GM15510 (cell line): ENCODE measurements around the gene CD226.
A peak's percentile ranks its signal among the peaks of the same experiment; 100 is the strongest.

ENCODE experiments used
- POLR2A ChIP-seq: IDR thresholded peaks from 3 replicates; pipeline ENCODE4 v1.6.1; 2011; ENCODE audit warnings: borderline replicate concordance; ENCODE audit not compliant: insufficient read length; ENCODE audit errors: extremely low read depth

CD226 gene

GRCh38 chr18:69968039-69968438, 20.4 kb upstream of the CD226 start:
- TF ChIP-seq POLR2A = no peak

DNA sequence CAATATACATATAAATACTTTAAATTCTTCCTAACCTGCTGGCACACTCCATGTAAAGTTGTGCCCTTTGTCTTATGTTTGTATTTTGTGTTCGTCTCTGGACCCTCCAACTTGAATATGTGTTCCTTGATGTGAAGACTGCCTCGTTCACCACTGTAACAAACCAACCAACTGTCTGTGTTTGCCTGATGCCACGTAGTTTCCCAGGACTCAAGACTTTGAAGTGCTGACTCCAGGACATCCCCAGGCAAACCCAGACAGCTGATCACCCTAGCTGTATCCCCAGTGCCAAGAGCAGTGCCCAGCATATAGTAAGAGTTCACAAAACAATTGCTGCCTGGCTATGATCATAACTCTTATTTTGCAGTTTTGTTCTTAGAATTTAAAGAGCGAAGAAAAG, 15.5 kb upstream of the CD226 start:
- TF ChIP-seq POLR2A = no peak

- no peak for TF ChIP-seq POLR2A
Measured at GRCh38 chr18:69961718-69962117, 14.0 kb upstream of the CD226 start.

DNA sequence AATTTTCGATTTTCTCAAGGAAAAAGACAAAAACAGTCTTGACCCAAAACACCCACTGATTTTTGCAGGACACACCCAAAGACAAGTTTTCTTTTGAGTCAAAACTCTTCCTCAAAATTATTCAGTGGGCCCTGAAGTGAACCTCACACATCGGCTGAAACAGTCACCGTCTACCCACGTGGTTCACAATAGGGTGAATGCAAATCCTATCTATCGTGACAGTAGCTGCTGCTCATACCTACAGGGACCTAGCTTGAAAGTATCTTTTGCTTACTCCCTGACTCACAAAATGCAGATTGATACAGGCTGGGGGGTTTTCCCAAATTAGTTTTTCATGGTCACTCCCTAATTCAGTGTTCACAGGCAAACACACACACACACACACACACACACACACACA, 10.7 kb upstream of the CD226 start:
- TF ChIP-seq POLR2A = no peak

DNA sequence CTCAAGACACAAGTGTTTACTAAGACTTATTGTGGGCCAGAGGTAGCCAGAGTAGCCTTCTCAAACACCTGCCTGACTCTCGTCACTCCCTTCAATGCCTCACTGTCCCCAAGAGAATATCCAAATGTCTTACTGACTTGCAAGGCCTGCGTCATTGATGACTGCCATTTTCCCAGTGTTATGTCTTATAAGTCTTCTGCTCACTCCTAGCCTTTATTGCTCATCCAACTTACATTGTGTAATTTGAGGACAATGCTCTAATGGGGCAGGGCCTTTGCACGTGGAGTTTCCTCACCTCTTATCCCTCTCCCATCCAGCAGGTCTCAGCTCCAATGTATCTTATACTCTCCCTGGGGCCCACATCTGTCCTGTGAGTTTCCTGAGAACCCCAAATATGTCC, 10.1 kb upstream of the CD226 start:
- TF ChIP-seq POLR2A = no peak

DNA sequence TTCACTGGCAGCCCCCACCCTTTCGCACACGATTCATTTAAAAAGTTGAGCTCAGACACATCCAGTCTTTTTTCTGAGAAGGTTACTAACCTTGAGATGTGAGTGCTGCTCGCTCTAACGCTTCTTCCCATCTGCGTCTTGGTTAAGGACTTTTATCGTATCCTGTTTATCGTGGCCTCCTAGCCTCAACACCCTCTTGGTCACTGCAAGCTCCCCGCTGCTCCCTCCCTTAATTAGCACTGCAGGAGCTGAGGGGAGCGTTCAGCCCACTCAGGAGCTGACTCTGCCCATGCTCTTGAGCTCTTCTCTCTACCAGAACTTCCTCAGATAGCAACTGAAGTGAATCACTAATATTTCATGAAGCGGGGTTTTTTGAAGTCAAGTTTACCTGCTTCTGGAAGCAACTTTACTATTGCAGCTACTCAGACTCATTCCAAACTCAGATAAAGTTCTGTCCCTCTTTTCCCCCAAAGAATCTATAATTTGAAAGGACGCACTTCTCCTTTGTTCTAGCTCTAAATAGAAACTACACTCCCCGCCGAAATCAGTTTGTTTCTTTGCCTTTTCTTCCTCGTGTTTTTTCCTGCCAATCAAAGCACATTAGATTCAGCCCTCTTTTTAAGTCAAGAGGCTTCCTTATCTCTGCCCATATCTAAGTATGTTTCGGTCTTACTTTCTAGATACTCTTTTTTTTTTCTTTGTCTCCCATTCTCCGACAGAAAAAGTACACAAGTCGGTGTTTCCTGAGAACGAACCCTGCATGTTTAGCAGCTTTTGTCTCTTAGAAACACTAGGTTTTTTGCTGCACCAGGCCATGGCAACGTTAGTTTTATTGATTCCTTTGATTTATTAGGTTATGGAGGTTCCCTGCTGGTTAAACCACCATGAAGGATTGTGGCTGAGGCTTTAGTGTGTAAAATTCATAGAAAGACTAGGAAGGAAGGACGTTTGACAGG, 9.3 kb upstream of the CD226 start:
- TF ChIP-seq POLR2A = no peak

DNA sequence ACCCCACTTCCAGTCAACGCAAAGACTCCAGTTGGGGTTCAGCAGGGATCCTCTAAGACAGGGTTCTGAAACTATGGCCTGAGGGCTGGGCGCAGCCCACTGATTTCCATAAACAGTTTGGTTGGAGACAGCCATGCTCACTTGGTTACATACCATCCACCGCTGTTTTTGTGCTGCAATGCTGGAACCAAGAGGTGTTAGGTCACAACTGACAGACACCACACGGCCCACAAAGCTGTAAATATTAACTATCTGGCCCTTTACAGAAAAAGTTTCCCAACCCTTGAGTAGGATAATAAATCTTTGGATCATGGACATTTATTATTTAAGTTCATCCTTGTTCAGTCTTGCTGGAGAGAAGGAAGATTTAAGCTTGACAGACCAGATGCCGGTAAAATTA, 8.4 kb upstream of the CD226 start:
- TF ChIP-seq POLR2A = peak; percentile 26

GRCh38 chr18:69954719-69955480, 7.2 kb upstream of the CD226 start:
- TF ChIP-seq POLR2A = no peak

DNA sequence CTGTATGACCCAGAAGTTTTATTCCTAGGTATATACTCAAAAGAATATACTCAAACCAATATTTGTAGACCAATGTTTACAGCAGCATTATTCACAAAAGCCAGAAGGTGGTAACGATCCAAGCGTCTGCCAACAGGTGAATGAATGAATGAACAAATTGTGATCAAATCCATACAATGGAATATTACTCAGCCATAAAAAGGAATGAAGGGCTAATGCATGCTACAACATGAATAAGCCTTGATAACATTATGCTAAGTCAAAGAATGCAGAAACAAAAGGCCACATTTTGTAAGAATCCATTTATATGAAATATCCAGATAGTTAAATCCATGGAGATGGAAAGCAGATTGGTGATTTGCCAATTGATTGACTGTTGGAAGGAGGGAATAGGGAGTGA, 5.5 kb upstream of the CD226 start:
- TF ChIP-seq POLR2A = no peak

DNA sequence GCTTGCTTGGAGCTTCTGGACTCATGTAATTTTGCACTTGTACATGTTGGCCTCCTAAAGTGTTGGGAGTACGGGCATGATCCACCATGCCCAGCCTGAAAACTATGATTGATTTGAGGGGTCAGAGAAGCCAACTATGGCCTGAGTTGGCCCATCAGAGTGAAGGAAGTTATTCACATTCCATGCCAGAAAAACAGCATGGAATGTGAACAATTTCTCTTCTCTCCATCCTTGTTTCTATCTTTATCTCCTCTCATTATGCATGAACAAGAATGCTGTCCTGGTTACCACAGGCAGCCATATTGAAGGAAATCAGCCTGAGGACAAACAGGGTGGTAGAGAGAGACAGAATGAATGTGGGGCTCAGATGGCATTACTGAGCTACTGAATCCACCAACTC, 3.5 kb upstream of the CD226 start:
- no peak for TF ChIP-seq POLR2A

GRCh38 chr18:69949538-69949936, 1.9 kb upstream of the CD226 start:
- TF ChIP-seq POLR2A = no peak

- TF ChIP-seq POLR2A = no peak
Measured at GRCh38 chr18:69948919-69949537, 1.4 kb upstream of the CD226 start.

- TF ChIP-seq POLR2A = no peak
Measured at GRCh38 chr18:69948256-69948655, 583 bp upstream of the CD226 start.

DNA sequence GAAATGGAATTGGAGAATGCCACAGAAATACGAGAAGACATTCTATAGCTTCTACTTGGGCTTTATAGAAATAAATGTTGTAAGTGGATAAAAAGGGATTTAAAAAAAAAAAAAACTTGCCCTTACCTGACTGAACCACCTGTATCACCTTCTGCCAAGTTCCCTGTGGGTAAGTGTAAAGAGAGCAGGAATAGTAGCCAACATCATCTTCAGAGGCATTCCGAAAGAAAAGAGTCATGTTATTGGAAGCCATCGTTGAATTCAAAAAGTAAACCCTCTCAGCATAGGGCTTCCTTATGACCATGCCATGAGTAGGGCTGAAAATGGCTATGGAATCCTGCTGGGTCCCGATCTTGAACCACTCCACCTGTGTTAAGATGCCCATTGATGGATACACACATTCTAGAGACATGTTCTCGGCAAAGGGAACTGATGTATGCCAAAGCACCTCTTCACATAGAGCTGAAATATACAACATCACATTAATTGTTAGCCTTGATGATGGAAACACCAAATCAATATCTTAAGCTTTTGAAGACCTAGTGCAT, 991 bp downstream of the CD226 start:
- TF ChIP-seq POLR2A = no peak
